Natural killer cell (primary cell): ENCODE results near the gene ATN1. TPM values are rescaled to one million over a fixed set of nuclear protein-coding genes. Genes with fewer than 3 reads are reported as not detected.

Experiments
- ATAC-seq, 3 donors: fragments of 150-1000 bp in 2 of 3; fragments of 200-7000 bp in 1 of 3; cut with Tn5 transposase; 1 replicate in 1 of 3; 2 replicates in 2 of 3; pipeline ENCODE4 v1.10.0; 2021; ENCODE audit warnings: mild to moderate bottlenecking in 2 of 3, moderate library complexity in 2 of 3
- DNase-seq, 2 donors: peaks; one replicate each; pipeline versions ENCODE4 v3.0.0 to v3.0.0-alpha.2; 2013 to 2021; ENCODE audit warnings: mixed read lengths in 1 of 2
- H3K27ac ChIP-seq: one replicate; pipeline ENCODE4 v1.5.1; 2013; ENCODE audit warnings: mild to moderate bottlenecking, low read length
- H3K27me3 ChIP-seq: one replicate; pipeline ENCODE4 v1.6.1; 2013; ENCODE audit warnings: low read length; ENCODE audit not compliant: control insufficient read depth, insufficient read depth
- H3K36me3 ChIP-seq: one replicate; pipeline ENCODE4 v1.6.1; 2013; ENCODE audit warnings: low read length; ENCODE audit not compliant: control insufficient read depth, insufficient read depth
- H3K4me1 ChIP-seq: one replicate; pipeline ENCODE4 v1.6.1; 2013; ENCODE audit warnings: low read length; ENCODE audit not compliant: control insufficient read depth, insufficient read depth
- H3K4me3 ChIP-seq: one replicate; pipeline ENCODE4 v1.5.1; 2013; ENCODE audit warnings: low read length
- H3K9me3 ChIP-seq: one replicate; pipeline ENCODE4 v1.6.1; 2013; ENCODE audit warnings: low read length; ENCODE audit not compliant: control insufficient read depth, insufficient read depth
- H3K27ac Mint-ChIP-seq, 2 donors: one replicate each; pipeline ENCODE4 v1.8.0; 2022; ENCODE audit warnings: mild to moderate bottlenecking in 2 of 2, mixed read lengths in 2 of 2, moderate library complexity in 1 of 2
- H3K27me3 Mint-ChIP-seq, 2 donors: one replicate each; pipeline ENCODE4 v1.8.0; 2022; ENCODE audit warnings: low read depth in 2 of 2, mixed read lengths in 2 of 2
- H3K36me3 Mint-ChIP-seq: one replicate; pipeline ENCODE4 v1.8.0; 2022; ENCODE audit warnings: mixed read lengths
- H3K4me1 Mint-ChIP-seq, 2 donors: one replicate each; pipeline ENCODE4 v1.8.0; 2022; ENCODE audit warnings: mixed read lengths in 2 of 2
- H3K4me3 Mint-ChIP-seq: one replicate; pipeline ENCODE4 v1.8.0; 2022; ENCODE audit warnings: mild to moderate bottlenecking, moderate library complexity, mixed read lengths
- H3K9me3 Mint-ChIP-seq, 2 donors: one replicate each; pipeline ENCODE4 v1.8.0; 2022; ENCODE audit warnings: mixed read lengths in 2 of 2
- CTCF ChIP-seq: fragments of 200-600 bp; IDR thresholded peaks from one replicate; pipeline ENCODE4 v1.8.0; 2022; ENCODE audit warnings: antibody characterized with exemption
- WGBS: methylation state at CpG from one replicate; pipeline ENCODE4 v1.1.7; 2013; ENCODE audit warnings: missing lambda C conversion rate; ENCODE audit not compliant: insufficient coverage; 5-methylcytosine and 5-hydroxymethylcytosine counted together
- intact Hi-C: fragments of 100-400 bp; cut with micrococcal nuclease; formaldehyde crosslinking; loops from one replicate; pipeline ENCODE4 v1.14.2; 2022
- total RNA-seq, 4 donors: library from RNA; stranded (reverse); fragments of 120-200 nt in 1 of 4; gene quantifications; one replicate each; pipeline versions ENCODE4 v1.2.3 to v1.2.4, GENCODE V29; 2013 to 2022

ATN1 gene
- total RNA-seq, 3 donors from 2014 or later (not counting 1 experiment from before 2014, with no cell fraction given), result 29.3 to 34.0 (median 31.9) TPM

DNA sequence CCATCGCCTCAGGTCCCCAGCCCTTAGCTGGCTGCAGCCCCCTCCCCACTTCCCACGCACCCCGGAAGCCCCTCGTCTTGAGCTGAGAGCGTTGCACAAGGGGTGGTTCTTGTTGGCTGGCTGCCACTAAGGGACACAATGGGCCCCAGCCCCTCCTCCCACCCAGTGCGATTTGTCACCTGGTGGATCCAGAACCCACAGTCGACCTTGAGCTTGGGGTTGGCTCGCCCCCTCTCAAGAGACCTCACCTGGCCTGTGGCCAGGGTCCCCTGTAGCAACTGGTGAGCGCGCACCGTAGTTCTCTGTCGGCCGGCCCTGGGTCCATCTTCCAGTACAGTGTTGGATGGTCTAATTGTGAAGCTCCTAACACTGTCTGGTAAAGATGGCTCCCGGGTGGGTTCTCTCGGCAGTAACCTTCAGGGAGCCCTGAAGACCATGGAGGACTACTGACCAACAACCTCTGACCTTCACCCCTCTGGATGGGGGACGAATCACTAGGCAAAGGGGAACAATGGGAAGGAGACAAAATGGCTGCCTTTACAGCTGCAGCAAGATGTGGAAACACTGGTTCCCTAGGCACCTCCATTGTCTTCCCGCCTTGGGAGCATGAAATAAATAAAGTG lies 36.1 kb downstream of the ATN1 start:
- peaks cover 58% of the 10 kb centered on the region for H3K36me3 ChIP-seq

DNA sequence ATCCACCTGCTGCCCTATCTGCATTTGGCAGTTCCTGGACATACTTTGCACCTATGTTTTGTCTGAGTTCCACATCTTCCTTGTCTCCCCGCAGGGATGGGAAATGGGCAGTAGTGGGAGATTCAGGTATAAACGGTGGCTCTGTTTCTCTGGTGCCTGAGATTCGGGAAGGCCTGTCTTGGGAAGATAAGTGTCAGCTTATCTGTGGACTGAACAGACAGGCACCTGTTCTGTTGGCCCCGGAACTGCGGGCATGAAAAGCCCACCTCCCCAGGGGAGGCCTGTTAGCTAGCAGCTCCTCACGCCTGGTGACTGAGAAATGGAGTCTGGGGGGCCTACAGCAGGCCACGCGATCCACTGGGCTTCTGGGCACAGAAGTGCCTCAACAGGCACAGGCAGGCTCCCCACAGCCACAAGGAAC lies 36.9 kb downstream of the ATN1 start:
- no peak for ATAC-seq
- TF ChIP-seq CTCF, result no peak
- Mint-ChIP-seq H3K27me3 (no peaks in the 10 kb centered on the region), H3K36me3 (peaks cover 6% of the 10 kb centered on the region), H3K27ac (peak overlapping the region; percentile 80 to 82), H3K4me1 (peaks cover 32 to 43% of the 10 kb centered on the region in 2 donors), H3K9me3 (no peaks in the 10 kb centered on the region), H3K4me3 (no peak overlapping the region)
- peaks cover 60% of the 10 kb centered on the region for H3K36me3 ChIP-seq
- DNase-seq, result no peak
- H3K27me3 ChIP-seq, result no peaks in the 10 kb centered on the region
- peaks cover 52% of the 10 kb centered on the region for H3K4me1 ChIP-seq
- H3K4me3 ChIP-seq, result no peak overlapping the region
- no peaks in the 10 kb centered on the region for H3K9me3 ChIP-seq
- 80% methylated on average over 8 of the region's 8 CpGs for WGBS
- H3K27ac ChIP-seq, result peak overlapping the region; percentile 38
- intact Hi-C loops, result loop anchor here (1.0 kb wide), 2 partner anchors 20 to 40 kb away; partner anchors contain the start of gene C12orf57

More for the DNA sequence above, 36.1 kb downstream of the ATN1 start:
- Mint-ChIP-seq H3K9me3 (no peaks in the 10 kb centered on the region), H3K4me1 (peaks cover 32 to 44% of the 10 kb centered on the region in 2 donors), H3K36me3 (peaks cover 6% of the 10 kb centered on the region), H3K27ac (peak overlapping the region; percentile 80 to 82), H3K4me3 (no peak overlapping the region), H3K27me3 (no peaks in the 10 kb centered on the region)
- 88% methylated on average over 17 of the region's 17 CpGs for WGBS
- no peak for TF ChIP-seq CTCF
- Histone ChIP-seq H3K4me1 (peaks cover 52% of the 10 kb centered on the region), H3K27ac (no peak overlapping the region), H3K27me3 (no peaks in the 10 kb centered on the region), H3K9me3 (no peaks in the 10 kb centered on the region), H3K4me3 (no peak overlapping the region)
- intact Hi-C loops, result no loop called here
- ATAC-seq (no peak), DNase-seq (no peak)

DNA sequence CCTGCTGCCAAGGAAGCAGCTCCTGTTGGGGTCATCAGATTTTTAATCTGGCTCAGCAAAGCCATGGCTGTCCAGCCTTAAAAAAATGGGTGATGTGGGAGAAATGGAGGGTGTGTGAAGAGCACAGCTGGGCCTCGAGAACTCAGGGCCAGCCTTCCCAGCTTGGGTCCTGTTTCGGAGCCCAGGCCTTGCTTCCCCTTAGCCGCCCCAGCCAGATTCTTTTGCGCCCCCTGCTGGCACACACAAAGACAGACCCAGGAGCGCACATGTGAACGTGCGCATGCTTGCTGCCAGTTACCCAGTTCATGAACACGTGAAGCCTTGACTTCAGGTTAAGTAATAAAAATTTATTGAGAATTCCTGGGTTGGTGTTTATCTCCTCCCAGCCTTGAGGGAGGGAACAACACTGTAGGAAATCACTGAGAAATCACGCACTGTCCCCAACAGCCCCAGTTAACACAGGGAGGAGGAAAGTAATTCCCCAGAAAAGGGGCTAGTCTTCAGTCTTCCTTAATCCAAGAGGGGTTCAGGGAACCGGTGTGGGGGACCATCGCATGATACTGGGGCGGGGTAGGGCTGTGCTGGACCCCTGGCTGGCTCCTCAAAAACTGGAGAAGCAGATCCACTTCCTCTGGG lies 37.4 kb downstream of the ATN1 start:
- Histone ChIP-seq H3K27me3 (no peaks in the 10 kb centered on the region), H3K4me1 (peaks cover 52% of the 10 kb centered on the region), H3K4me3 (no peak overlapping the region), H3K36me3 (peaks cover 55% of the 10 kb centered on the region), H3K9me3 (no peaks in the 10 kb centered on the region), H3K27ac (peak overlapping the region; percentile 38)
- Mint-ChIP-seq H3K4me3 (peak overlapping the region; percentile 21), H3K27ac (peak overlapping the region; percentile 80 to 82), H3K4me1 (peaks cover 32 to 41% of the 10 kb centered on the region in 2 donors), H3K36me3 (peaks cover 6% of the 10 kb centered on the region), H3K27me3 (no peaks in the 10 kb centered on the region), H3K9me3 (no peaks in the 10 kb centered on the region)
- ATAC-seq (peak; percentile 53 to 70 (median 54)), DNase-seq (peak; percentile 84 to 95)
- TF ChIP-seq CTCF, result peak; percentile 88
- intact Hi-C loops, result loop anchor here (1.0 kb wide), 2 partner anchors 21 to 41 kb away; partner anchors contain the start of gene C12orf57
- WGBS, result 30% methylated on average over 12 of the region's 12 CpGs
